ENCODE data around the gene VPS18. TPM values are rescaled to one million over a fixed set of nuclear protein-coding genes. Genes with fewer than 3 reads are reported as not detected.

VPS18 gene
- total RNA-seq, 1 experiment from 2014 or later: 9.6 TPM

DNA sequence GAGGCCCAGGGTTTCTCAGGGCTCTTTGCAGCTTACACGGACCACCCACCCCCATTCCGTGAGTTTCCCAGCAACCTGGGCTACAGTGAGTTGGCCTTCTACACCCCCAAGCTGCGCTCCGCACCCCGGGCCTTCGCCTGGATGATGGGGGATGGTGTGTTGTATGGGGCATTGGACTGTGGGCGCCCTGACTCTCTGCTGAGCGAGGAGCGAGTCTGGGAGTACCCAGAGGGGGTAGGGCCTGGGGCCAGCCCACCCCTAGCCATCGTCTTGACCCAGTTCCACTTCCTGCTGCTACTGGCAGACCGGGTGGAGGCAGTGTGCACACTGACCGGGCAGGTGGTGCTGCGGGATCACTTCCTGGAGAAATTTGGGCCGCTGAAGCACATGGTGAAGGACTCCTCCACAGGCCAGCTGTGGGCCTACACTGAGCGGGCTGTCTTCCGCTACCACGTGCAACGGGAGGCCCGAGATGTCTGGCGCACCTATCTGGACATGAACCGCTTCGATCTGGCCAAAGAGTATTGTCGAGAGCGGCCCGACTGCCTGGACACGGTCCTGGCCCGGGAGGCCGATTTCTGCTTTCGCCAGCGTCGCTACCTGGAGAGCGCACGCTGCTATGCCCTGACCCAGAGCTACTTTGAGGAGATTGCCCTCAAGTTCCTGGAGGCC, 5.4 kb downstream of the VPS18 start:
- no peaks in the 10 kb centered on the region; the same call in 1 of the 2 replicates for H4K20me1 ChIP-seq (ENCODE audit: insufficient read depth)
- H3K4me2 ChIP-seq: no peak overlapping the region
- H3K4me1 ChIP-seq (replicated peaks; ENCODE audit: insufficient read depth): peaks cover 11% of the 10 kb centered on the region
- no peak overlapping the region for H3K4me3 ChIP-seq
- H3K27me3 ChIP-seq (ENCODE audit: insufficient read depth, low read depth): no peaks in the 10 kb centered on the region
- H3K36me3 ChIP-seq (ENCODE audit: low read depth): no peaks in the 10 kb centered on the region; the same call in 1 of the 2 replicates
- intact Hi-C loops (cut with micrococcal nuclease; ENCODE audit: unreplicated experiment): loop anchor here (5.0 to 10.0 kb wide), 2 partner anchors 913 to 1235 kb away; no protein-coding TSS in a partner anchor
- BruUV-seq (replicated peaks): no TSS peak
- no peaks in the 10 kb centered on the region for H3K9me3 ChIP-seq (ENCODE audit: insufficient read depth, low read depth)
- no peaks in the 10 kb centered on the region; the same call in 1 of the 2 replicates for H3F3A ChIP-seq (ENCODE audit: insufficient read depth, low read depth)
- ChIA-PET POLR2A (ENCODE audit: unreplicated experiment) (no interaction called here), CTCF (no interaction called here)
- peaks cover 19% of the 10 kb centered on the region for H3K79me2 ChIP-seq (ENCODE audit: low read depth)
- no peak for DNase-seq
- no peak overlapping the region for H2AFZ ChIP-seq
- TF ChIP-seq, protein P1, sequence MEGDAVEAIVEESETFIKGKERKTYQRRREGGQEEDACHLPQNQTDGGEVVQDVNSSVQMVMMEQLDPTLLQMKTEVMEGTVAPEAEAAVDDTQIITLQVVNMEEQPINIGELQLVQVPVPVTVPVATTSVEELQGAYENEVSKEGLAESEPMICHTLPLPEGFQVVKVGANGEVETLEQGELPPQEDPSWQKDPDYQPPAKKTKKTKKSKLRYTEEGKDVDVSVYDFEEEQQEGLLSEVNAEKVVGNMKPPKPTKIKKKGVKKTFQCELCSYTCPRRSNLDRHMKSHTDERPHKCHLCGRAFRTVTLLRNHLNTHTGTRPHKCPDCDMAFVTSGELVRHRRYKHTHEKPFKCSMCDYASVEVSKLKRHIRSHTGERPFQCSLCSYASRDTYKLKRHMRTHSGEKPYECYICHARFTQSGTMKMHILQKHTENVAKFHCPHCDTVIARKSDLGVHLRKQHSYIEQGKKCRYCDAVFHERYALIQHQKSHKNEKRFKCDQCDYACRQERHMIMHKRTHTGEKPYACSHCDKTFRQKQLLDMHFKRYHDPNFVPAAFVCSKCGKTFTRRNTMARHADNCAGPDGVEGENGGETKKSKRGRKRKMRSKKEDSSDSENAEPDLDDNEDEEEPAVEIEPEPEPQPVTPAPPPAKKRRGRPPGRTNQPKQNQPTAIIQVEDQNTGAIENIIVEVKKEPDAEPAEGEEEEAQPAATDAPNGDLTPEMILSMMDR (conservative IDR thresholded peaks at IDR 0.05): no peak
- TF ChIP-seq EZH2 (IDR thresholded peaks at IDR 0.05; ENCODE audit: low read depth): no peak
- H3K27ac ChIP-seq: no peak overlapping the region
- no peaks in the 10 kb centered on the region for H3K9me2 ChIP-seq (ENCODE audit: insufficient read depth)

DNA sequence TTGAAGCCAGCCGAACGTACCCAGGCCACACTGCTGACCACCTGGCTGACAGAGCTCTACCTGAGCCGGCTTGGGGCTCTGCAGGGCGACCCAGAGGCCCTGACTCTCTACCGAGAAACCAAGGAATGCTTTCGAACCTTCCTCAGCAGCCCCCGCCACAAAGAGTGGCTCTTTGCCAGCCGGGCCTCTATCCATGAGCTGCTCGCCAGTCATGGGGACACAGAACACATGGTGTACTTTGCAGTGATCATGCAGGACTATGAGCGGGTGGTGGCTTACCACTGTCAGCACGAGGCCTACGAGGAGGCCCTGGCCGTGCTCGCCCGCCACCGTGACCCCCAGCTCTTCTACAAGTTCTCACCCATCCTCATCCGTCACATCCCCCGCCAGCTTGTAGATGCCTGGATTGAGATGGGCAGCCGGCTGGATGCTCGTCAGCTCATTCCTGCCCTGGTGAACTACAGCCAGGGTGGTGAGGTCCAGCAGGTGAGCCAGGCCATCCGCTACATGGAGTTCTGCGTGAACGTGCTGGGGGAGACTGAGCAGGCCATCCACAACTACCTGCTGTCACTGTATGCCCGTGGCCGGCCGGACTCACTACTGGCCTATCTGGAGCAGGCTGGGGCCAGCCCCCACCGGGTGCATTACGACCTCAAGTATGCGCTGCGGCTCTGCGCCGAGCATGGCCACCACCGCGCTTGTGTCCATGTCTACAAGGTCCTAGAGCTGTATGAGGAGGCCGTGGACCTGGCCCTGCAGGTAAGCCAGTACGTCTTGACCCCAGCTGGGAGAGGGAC, 6.2 kb downstream of the VPS18 start:
- CTCF ChIA-PET: no interaction called here
- H3K4me2 ChIP-seq: no peak overlapping the region
- BruUV-seq (replicated peaks): no TSS peak

DNA sequence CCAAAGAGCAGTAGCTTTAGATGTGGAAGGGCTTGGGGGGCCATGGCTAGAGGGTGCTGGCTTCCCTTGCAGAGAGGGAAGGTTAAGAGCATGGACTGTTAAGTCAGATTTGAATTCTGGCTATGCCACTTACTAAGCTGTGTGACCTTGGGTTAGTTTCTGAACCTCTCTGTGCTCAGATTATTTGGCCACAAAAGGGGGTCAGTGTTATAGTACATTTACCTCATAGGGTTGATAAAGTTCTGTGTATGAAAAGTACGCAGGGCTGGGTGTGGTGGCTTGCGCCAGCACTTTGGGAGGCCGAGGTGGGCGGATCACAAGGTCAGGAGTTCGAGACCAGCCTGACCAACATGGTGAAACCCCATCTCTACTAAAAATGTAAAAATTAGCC, 6.8 kb downstream of the VPS18 start:
- H3K27me3 ChIP-seq (ENCODE audit: insufficient read depth, low read depth): no peaks in the 10 kb centered on the region
- peaks cover 5% of the 10 kb centered on the region; the same call in 1 of the 2 replicates for H3K79me2 ChIP-seq (ENCODE audit: low read depth)
- 0 out of 2 replicates have a peak, but pooled peaks cover under 1% of the 10 kb centered on the region for H3K4me1 ChIP-seq (replicated peaks; ENCODE audit: insufficient read depth)
- no peaks in the 10 kb centered on the region; the same call in 1 of the 2 replicates for H4K20me1 ChIP-seq (ENCODE audit: insufficient read depth)
- no peak overlapping the region for H3K4me2 ChIP-seq
- H3K4me3 ChIP-seq: no peak overlapping the region
- H3K27ac ChIP-seq: no peak overlapping the region
- no peak for DNase-seq
- no peak for TF ChIP-seq EZH2 (IDR thresholded peaks at IDR 0.05; ENCODE audit: low read depth)
- TF ChIP-seq, protein P1 (conservative IDR thresholded peaks at IDR 0.05): no peak
- ChIA-PET POLR2A (ENCODE audit: unreplicated experiment) (no interaction called here), CTCF (no interaction called here)
- H3K9me2 ChIP-seq (ENCODE audit: insufficient read depth): no peaks in the 10 kb centered on the region
- BruUV-seq (replicated peaks): no TSS peak
- H3F3A ChIP-seq (ENCODE audit: insufficient read depth, low read depth): peaks cover 13% of the 10 kb centered on the region; the same call in 1 of the 2 replicates
- no peaks in the 10 kb centered on the region; the same call in 1 of the 2 replicates for H3K36me3 ChIP-seq (ENCODE audit: low read depth)
- intact Hi-C loops (cut with micrococcal nuclease; ENCODE audit: unreplicated experiment): loop anchor here (5.0 to 10.0 kb wide), 2 partner anchors 911 to 1234 kb away; no protein-coding TSS in a partner anchor
- no peaks in the 10 kb centered on the region for H3K9me3 ChIP-seq (ENCODE audit: insufficient read depth, low read depth)
- H2AFZ ChIP-seq: no peak overlapping the region

More for the DNA sequence above, 6.2 kb downstream of the VPS18 start:
- H3K27ac ChIP-seq: no peak overlapping the region
- H4K20me1 ChIP-seq (ENCODE audit: insufficient read depth): no peaks in the 10 kb centered on the region; the same call in 1 of the 2 replicates
- H3K4me3 ChIP-seq: no peak overlapping the region
- no peak overlapping the region for H2AFZ ChIP-seq
- TF ChIP-seq, protein P1 (conservative IDR thresholded peaks at IDR 0.05): no peak
- TF ChIP-seq EZH2 (IDR thresholded peaks at IDR 0.05; ENCODE audit: low read depth): no peak
- intact Hi-C loops (cut with micrococcal nuclease; ENCODE audit: unreplicated experiment): loop anchor here (5.0 to 10.0 kb wide), 2 partner anchors 912 to 1234 kb away; no protein-coding TSS in a partner anchor
- no peaks in the 10 kb centered on the region; the same call in 1 of the 2 replicates for H3K36me3 ChIP-seq (ENCODE audit: low read depth)
- no peak for DNase-seq
- H3K27me3 ChIP-seq (ENCODE audit: insufficient read depth, low read depth): no peaks in the 10 kb centered on the region
- POLR2A ChIA-PET (ENCODE audit: unreplicated experiment): no interaction called here
- peaks cover 6% of the 10 kb centered on the region for H3K4me1 ChIP-seq (replicated peaks; ENCODE audit: insufficient read depth)
- no peaks in the 10 kb centered on the region for H3K9me3 ChIP-seq (ENCODE audit: insufficient read depth, low read depth)
- no peaks in the 10 kb centered on the region for H3K9me2 ChIP-seq (ENCODE audit: insufficient read depth)
- H3K79me2 ChIP-seq (ENCODE audit: low read depth): peaks cover 11% of the 10 kb centered on the region
- peaks cover 7% of the 10 kb centered on the region; the same call in 1 of the 2 replicates for H3F3A ChIP-seq (ENCODE audit: insufficient read depth, low read depth)

Data from PC-9 (cell line).